KOPT-K1 (cell line): ENCODE measurements around the gene PEX10.

Experiments used
- H3K27ac ChIP-seq: fragments of 200-600 bp; sonication (generic); 2 replicates; pipeline ENCODE4 v1.5.1; 2016; ENCODE audit warnings: antibody characterized with exemption, mild to moderate bottlenecking, low read depth, low read length; ENCODE audit not compliant: poor library complexity, severe bottlenecking
- H3K36me3 ChIP-seq: fragments of 200-600 bp; sonication (generic); 2 replicates; pipeline ENCODE4 v1.5.1; 2017; ENCODE audit warnings: antibody characterized with exemption, mild to moderate bottlenecking, low read length, moderate library complexity; ENCODE audit not compliant: insufficient read depth
- H3K9me3 ChIP-seq: fragments of 200-600 bp; sonication (generic); 2 replicates; pipeline ENCODE4 v1.5.1; 2017; ENCODE audit warnings: antibody characterized with exemption, low read length, mild to moderate bottlenecking; ENCODE audit not compliant: insufficient read depth, poor library complexity, severe bottlenecking

Gene PEX10

GRCh38 chr1:2407991-2408275 is 4.4 kb downstream of the PEX10 start:
- no peaks in the 10 kb centered on the region for H3K9me3 ChIP-seq
- peaks cover 54% of the 10 kb centered on the region for H3K36me3 ChIP-seq
- no peak overlapping the region for H3K27ac ChIP-seq

GRCh38 chr1:2407166-2407990 is 5.0 kb downstream of the PEX10 start:
- H3K36me3 ChIP-seq = peaks cover 60% of the 10 kb centered on the region
- H3K9me3 ChIP-seq = no peaks in the 10 kb centered on the region
- no peak overlapping the region for H3K27ac ChIP-seq

- Histone ChIP-seq H3K9me3 (no peaks in the 10 kb centered on the region), H3K27ac (no peak overlapping the region), H3K36me3 (peaks cover 68% of the 10 kb centered on the region)
These were observed 5.8 kb downstream of the PEX10 start for GRCh38 chr1:2406451-2407041.

- Histone ChIP-seq H3K36me3 (peaks cover 73% of the 10 kb centered on the region), H3K27ac (no peak overlapping the region), H3K9me3 (no peaks in the 10 kb centered on the region)
These were observed 6.6 kb downstream of the PEX10 start for GRCh38 chr1:2405588-2406295.

GRCh38 chr1:2404890-2405511 is 7.4 kb downstream of the PEX10 start:
- Histone ChIP-seq H3K36me3 (peaks cover 81% of the 10 kb centered on the region), H3K27ac (no peak overlapping the region), H3K9me3 (no peaks in the 10 kb centered on the region)

GRCh38 chr1:2404142-2404889 is 8.0 kb downstream of the PEX10 start:
- H3K9me3 ChIP-seq = no peaks in the 10 kb centered on the region
- no peak overlapping the region for H3K27ac ChIP-seq
- H3K36me3 ChIP-seq = peaks cover 87% of the 10 kb centered on the region

- H3K9me3 ChIP-seq = no peaks in the 10 kb centered on the region
- no peak overlapping the region for H3K27ac ChIP-seq
- H3K36me3 ChIP-seq = peaks cover 93% of the 10 kb centered on the region
These were observed 9.1 kb downstream of the PEX10 start for GRCh38 chr1:2403273-2403672.

- Histone ChIP-seq H3K36me3 (peaks cover 96% of the 10 kb centered on the region), H3K9me3 (no peaks in the 10 kb centered on the region), H3K27ac (no peak overlapping the region)
These were observed 9.9 kb downstream of the PEX10 start for GRCh38 chr1:2402420-2402819.

- peaks cover 96% of the 10 kb centered on the region for H3K36me3 ChIP-seq
- H3K27ac ChIP-seq = no peak overlapping the region
- no peaks in the 10 kb centered on the region for H3K9me3 ChIP-seq
These were observed 11.3 kb downstream of the PEX10 start for GRCh38 chr1:2400950-2401649.

- no peaks in the 10 kb centered on the region for H3K9me3 ChIP-seq
- H3K36me3 ChIP-seq = peaks cover 97% of the 10 kb centered on the region
- no peak overlapping the region for H3K27ac ChIP-seq
These were observed 11.8 kb downstream of the PEX10 start for GRCh38 chr1:2400576-2400909.

- no peaks in the 10 kb centered on the region for H3K9me3 ChIP-seq
- H3K36me3 ChIP-seq = peaks cover 97% of the 10 kb centered on the region
These were observed 12.3 kb downstream of the PEX10 start for GRCh38 chr1:2399890-2400575.

GRCh38 chr1:2398871-2399270 is 13.5 kb downstream of the PEX10 start:
- H3K9me3 ChIP-seq = no peaks in the 10 kb centered on the region
- no peak overlapping the region for H3K27ac ChIP-seq
- H3K36me3 ChIP-seq = peaks cover 97% of the 10 kb centered on the region

More at GRCh38 chr1:2399890-2400575, 12.3 kb downstream of the PEX10 start:
- no peak overlapping the region for H3K27ac ChIP-seq

GRCh38 chr1:2397007-2397679 is 15.2 kb downstream of the PEX10 start:
- H3K36me3 ChIP-seq = peaks cover 92% of the 10 kb centered on the region
- no peaks in the 10 kb centered on the region for H3K9me3 ChIP-seq
- no peak overlapping the region for H3K27ac ChIP-seq
